Activated naive CD8-positive, alpha-beta T cell (primary cell): ENCODE results near the gene ANKS1A.
A peak's percentile ranks its signal among the peaks of the same experiment; 100 is the strongest.
"Not testable (repeated sequence)": the region's sequence is repeated elsewhere in the genome, so short reads cannot be mapped to it uniquely, and the experiment has no call there.

ENCODE experiments used
- H3K27ac Mint-ChIP-seq: one replicate; pipeline ENCODE4 v1.8.0; 2021; ENCODE audit warnings: mixed read lengths
- H3K27me3 Mint-ChIP-seq: one replicate; pipeline ENCODE4 v1.8.0; 2021; ENCODE audit warnings: mixed read lengths
- H3K36me3 Mint-ChIP-seq: one replicate; pipeline ENCODE4 v1.8.0; 2021; ENCODE audit warnings: mixed read lengths
- H3K4me1 Mint-ChIP-seq: one replicate; pipeline ENCODE4 v1.8.0; 2021; ENCODE audit warnings: low read depth, mixed read lengths
- H3K4me3 Mint-ChIP-seq: one replicate; pipeline ENCODE4 v1.8.0; 2021; ENCODE audit warnings: mild to moderate bottlenecking, mixed read lengths
- H3K9me3 Mint-ChIP-seq: one replicate; pipeline ENCODE4 v1.8.0; 2021; ENCODE audit warnings: low read depth, mixed read lengths

The ANKS1A gene

DNA sequence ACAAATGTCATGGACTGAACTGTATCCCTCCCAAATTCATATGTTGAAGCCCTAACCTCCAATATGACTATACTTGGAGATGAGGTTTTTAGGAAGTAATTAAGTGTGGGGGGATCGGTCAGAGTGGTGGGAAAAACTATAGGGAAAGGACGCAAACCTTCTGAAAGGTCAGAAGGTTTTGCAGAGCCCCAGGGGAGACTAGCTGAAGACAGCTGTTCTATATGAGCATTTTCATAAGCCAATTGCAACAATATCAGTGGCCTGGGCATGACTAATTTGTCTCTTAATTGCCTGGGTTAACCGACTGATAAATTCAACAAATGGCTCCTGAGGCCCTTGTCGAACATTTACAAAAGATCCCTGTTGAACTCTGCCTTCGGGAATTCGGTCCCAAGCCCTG is 217.0 kb downstream of the ANKS1A start:
- H3K9me3 Mint-ChIP-seq, H3K4me1 Mint-ChIP-seq: not testable (repeated sequence)

DNA sequence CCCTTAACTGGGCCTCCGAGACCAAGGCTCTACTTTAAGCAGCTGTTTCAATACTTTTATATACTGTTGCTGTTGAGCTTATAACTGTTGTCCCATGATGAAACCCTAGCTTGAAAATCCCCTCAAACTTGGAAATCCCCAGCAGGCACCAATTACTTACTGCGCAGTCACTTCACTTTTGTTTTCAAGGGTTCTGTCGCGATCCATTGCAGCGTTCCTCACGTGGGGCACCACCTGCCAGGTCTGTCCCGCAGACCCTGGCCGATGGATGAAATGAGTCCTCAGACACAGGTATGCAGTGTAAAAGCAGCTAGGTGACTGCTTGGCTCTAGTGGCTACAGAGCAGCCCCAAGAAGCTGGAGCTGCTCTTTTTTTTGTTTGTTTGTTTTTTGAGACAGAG is 218.2 kb downstream of the ANKS1A start:
- not testable (repeated sequence) for H3K27me3 Mint-ChIP-seq, H3K4me3 Mint-ChIP-seq, H3K9me3 Mint-ChIP-seq, H3K27ac Mint-ChIP-seq, H3K4me1 Mint-ChIP-seq, H3K36me3 Mint-ChIP-seq

More for the DNA sequence above, 217.0 kb downstream of the ANKS1A start:
- not testable (repeated sequence) for H3K4me3 Mint-ChIP-seq, H3K27ac Mint-ChIP-seq, H3K36me3 Mint-ChIP-seq, H3K27me3 Mint-ChIP-seq

DNA sequence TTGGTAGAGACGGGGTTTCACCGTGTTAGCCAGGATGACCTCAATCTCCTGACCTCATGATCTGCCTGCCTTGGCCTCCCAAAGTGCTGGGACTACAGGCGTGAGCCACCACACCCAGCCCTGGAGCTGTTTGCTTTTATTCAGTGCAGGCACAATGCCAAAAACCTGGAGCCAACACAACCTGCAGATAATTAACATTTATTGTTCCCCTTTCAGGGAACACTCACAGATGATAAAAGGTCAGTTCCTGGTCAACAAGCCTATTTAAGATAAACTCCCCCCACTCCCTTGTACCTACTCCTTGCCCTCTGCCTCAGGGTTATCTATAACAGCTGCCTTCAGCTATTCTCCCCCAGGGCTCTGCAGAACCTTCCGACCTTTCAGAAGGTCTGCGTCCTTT is 218.7 kb downstream of the ANKS1A start:
- H3K4me3 Mint-ChIP-seq, H3K36me3 Mint-ChIP-seq, H3K27me3 Mint-ChIP-seq, H3K27ac Mint-ChIP-seq, H3K4me1 Mint-ChIP-seq, H3K9me3 Mint-ChIP-seq: not testable (repeated sequence)

DNA sequence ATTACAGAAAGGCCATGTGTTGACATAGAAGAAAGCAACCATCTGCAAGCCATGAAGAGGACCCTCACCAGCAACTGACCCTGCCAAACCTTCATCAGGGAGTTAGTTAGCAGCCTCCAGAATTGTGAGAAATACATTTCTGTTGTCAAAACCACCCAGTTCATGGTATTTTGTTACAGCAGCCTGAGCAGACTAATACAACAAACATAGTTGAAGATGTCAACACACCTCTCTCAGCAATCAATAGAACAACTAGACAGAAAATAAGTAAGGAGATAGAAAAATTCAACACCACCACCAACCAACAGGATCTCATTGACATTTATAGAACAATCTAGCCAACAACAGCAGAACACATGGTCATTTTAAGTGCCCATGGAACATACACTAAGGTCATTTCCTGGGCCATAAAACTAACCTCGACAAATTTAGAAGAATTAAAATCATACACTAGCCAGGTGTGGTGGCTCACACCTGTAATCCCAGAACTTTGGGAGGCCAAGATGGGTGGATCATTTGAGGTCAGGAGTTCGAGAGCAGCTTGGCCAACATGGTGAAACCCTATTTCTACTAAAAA is 219.3 kb downstream of the ANKS1A start:
- no peak overlapping the region for H3K4me3 Mint-ChIP-seq
- H3K27ac Mint-ChIP-seq: no peak overlapping the region
- peaks cover 5% of the 10 kb centered on the region for H3K9me3 Mint-ChIP-seq
- H3K27me3 Mint-ChIP-seq: peaks cover 4% of the 10 kb centered on the region
- peaks cover 5% of the 10 kb centered on the region for H3K36me3 Mint-ChIP-seq
- H3K4me1 Mint-ChIP-seq: no peaks in the 10 kb centered on the region

DNA sequence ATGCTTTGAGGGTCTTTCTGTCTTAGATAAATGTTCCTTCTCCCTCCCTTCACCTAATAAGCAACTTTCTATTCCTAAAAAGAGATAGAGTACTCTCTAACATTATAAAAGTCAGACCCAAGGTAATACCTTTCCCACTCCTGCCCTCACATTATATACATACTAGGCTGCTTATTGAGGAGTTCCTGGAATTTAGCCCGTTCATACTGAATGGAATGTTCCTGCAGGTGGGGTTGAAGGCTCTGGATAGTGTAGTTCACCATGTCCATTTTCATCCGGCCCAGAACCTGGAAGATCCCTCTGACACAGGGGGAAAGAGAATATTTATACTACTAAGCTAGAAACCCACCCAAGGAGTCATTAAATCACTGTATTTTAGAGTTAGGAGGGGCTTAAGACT is 231.7 kb downstream of the ANKS1A start:
- no peak overlapping the region for H3K27ac Mint-ChIP-seq
- H3K27me3 Mint-ChIP-seq: peaks cover 3% of the 10 kb centered on the region
- H3K36me3 Mint-ChIP-seq: peaks cover 3% of the 10 kb centered on the region
- H3K4me1 Mint-ChIP-seq: no peaks in the 10 kb centered on the region
- no peak overlapping the region for H3K4me3 Mint-ChIP-seq
- H3K9me3 Mint-ChIP-seq: no peaks in the 10 kb centered on the region

DNA sequence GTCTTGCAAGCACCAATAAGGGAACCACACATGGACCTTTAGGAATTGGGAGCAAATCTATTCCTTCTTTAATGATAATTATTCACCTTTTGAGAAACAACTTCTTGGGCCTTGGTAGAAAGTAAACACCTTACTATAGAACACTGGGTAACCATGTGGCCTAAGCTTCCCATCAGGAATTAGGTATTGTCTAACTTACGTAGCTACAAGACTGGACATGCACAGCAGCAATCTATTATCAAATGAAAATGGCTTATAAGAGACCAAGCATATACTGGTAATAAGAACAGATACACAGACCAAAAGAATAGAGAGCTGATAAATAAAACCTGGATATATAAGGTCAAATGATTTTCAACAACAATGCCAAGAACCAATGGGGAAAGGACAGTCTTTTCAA is 235.3 kb downstream of the ANKS1A start:
- H3K27me3 Mint-ChIP-seq: peaks cover 3% of the 10 kb centered on the region
- H3K9me3 Mint-ChIP-seq: no peaks in the 10 kb centered on the region
- no peak overlapping the region for H3K27ac Mint-ChIP-seq
- no peak overlapping the region for H3K4me3 Mint-ChIP-seq
- H3K36me3 Mint-ChIP-seq: peaks cover 3% of the 10 kb centered on the region
- H3K4me1 Mint-ChIP-seq: no peaks in the 10 kb centered on the region

DNA sequence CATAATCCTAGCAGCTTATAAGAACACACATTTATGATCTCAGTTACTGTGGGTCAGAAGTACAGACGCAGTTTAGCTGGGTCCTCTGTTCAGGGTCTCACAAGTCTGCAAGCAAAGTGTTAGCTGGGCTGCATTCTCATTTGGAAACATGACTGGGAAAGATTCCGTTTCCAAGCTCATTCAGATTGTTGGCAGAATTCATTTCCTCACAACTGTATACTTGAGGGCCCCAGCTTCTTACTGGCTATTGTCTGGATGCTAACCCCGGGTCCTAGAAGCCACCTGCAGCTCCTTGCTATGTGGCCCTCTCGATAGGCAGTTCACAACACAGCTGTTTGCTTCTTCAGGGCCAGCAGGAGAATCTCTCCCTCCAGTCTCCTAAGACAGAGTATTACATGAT is 239.0 kb downstream of the ANKS1A start:
- Mint-ChIP-seq H3K4me1 (no peaks in the 10 kb centered on the region), H3K27ac (no peak overlapping the region), H3K4me3 (no peak overlapping the region)

DNA sequence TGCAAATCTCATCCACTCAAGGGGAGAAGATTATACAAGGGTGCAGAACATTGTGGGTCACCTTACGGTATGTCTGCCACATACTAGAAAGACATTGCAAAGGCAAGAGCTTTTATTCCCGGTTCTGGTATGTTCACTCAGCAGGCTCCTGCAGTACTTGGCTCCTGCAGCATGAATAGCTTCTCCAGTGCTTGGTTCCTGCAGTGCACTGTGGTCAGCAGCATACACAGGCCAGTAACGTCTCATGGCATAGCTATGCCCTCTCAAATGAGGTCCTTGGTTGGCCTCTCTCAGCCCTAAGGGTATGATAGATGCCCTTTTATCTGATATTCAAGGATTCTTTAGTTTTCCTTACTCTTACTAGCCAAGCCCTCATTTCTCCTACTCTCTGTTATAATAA is 239.4 kb downstream of the ANKS1A start:
- Mint-ChIP-seq H3K9me3 (no peaks in the 10 kb centered on the region), H3K4me1 (no peaks in the 10 kb centered on the region), H3K27ac (no peak overlapping the region), H3K27me3 (peaks cover 6% of the 10 kb centered on the region), H3K4me3 (no peak overlapping the region), H3K36me3 (no peaks in the 10 kb centered on the region)

More for the DNA sequence above, 239.0 kb downstream of the ANKS1A start:
- Mint-ChIP-seq H3K9me3 (no peaks in the 10 kb centered on the region), H3K27me3 (peaks cover 6% of the 10 kb centered on the region), H3K36me3 (no peaks in the 10 kb centered on the region)

DNA sequence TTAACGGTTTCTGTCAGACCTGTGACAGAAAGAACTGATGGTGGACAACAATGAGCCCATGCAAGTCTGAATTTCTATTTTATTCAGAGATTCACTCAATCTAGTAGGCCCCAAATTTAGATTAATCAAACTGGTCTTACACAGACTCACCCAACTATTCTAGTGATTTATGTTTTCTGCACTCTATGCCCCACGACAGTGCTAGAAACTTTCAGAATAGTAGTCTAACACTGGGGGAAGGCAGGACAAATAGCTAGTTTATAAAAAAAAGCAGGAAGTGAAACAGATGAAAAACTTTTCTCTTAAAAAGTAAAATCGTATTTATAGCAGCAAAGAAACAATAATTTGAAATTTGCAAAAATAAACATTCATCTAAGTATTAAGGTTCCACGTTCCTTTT is 247.1 kb downstream of the ANKS1A start:
- no peaks in the 10 kb centered on the region for H3K9me3 Mint-ChIP-seq
- H3K27ac Mint-ChIP-seq: no peak overlapping the region
- H3K36me3 Mint-ChIP-seq: no peaks in the 10 kb centered on the region
- H3K4me1 Mint-ChIP-seq: peaks cover 9% of the 10 kb centered on the region
- no peak overlapping the region for H3K4me3 Mint-ChIP-seq
- H3K27me3 Mint-ChIP-seq: peaks cover 9% of the 10 kb centered on the region

DNA sequence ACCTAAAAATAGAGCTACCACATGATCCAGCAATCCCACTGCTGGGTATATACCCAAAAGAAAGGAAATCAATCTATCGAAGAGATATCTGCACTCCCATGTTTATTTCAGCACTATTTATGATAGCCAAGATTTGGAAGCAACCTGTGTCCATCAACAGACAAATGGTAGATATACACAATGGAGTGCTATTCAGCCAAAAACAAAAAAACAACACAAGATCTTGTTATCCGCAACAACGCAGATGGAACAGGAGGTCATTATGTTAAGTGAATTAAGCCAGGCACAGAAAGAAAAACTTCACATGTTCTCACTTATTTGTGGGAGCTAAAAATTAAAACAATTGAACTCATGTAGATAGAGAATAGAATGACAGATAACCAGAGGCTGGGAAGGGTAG is 249.1 kb downstream of the ANKS1A start:
- not testable (repeated sequence) for H3K4me3 Mint-ChIP-seq, H3K9me3 Mint-ChIP-seq, H3K27me3 Mint-ChIP-seq, H3K27ac Mint-ChIP-seq, H3K36me3 Mint-ChIP-seq
- peaks cover 12% of the 10 kb centered on the region for H3K4me1 Mint-ChIP-seq

DNA sequence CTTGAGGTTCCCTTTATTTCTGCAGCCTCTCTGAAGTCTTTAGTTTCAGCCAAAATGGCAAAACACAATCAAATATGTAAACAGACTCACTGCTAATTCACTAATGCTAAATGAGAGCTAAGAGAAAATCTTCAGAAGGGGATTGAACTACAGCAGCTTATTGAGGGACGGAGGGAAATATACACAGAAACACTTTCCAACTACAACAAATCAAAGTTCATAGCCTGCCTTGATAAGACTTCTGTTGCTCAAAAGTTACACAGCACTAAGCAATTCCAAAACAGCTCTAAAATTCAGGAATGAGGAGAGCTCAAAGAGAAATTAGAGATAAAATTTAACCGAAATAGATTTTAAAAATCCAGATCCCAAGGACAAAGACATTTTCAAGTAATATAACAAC is 250.4 kb downstream of the ANKS1A start:
- Mint-ChIP-seq H3K27ac (no peak overlapping the region), H3K9me3 (no peaks in the 10 kb centered on the region), H3K4me1 (peaks cover 12% of the 10 kb centered on the region), H3K27me3 (peaks cover 10% of the 10 kb centered on the region), H3K4me3 (no peak overlapping the region), H3K36me3 (no peaks in the 10 kb centered on the region)

DNA sequence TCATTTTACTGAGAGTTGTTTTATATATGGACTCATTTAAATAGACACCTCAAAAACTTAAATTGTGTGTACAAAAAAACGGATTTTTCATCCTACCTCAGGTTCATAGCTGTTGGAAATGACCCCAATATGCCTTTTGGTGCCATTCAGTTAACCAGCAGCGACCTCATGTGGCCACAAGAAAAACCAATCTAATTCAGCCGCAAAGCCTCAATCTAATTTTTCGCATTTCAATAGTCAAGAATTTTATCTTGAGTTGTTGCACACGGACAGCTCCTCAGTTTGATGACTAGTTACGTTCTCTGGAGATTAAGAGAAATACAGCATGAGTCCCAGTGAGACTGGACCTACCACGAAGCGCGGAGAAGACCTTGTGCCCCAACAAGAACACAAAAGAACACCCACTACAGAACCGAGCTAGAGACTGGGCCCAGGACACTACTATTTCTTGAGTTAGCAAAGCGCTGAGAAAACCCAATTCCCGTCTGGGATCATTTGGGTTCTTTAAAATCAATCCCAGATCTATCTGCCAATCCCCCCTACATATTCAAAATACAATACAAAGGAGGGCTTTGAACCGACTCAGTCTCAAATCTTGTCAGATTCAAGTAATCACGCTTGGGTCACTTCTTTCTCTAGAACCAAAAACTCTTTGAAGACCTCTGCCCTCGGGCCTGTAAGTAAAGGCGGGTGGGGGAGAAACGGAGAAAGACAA is 251.0 kb downstream of the ANKS1A start:
- H3K36me3 Mint-ChIP-seq: no peaks in the 10 kb centered on the region
- H3K27me3 Mint-ChIP-seq: peaks cover 10% of the 10 kb centered on the region
- H3K4me1 Mint-ChIP-seq: peaks cover 12% of the 10 kb centered on the region
- no peak overlapping the region for H3K27ac Mint-ChIP-seq
- H3K9me3 Mint-ChIP-seq: no peaks in the 10 kb centered on the region
- H3K4me3 Mint-ChIP-seq: peak overlapping the region; percentile 41

DNA sequence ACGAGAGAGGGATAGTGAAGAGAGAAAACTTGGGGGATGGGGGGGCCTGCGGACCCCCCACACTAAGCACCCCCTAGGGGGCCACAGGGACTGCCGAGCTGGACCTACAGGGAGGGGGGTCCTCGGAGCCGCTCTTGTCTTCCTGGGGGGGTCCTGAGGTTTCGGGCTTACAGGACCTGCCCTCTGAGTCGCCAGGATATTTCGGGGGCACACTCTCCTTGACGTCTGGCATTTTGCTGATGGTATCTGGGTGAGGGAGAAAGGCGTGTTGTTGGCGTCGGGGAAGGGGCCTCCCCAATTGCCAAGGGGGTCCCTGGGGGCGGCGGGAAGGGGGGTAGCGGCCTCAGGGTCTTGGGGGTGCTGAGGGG is 251.6 kb downstream of the ANKS1A start:
- Mint-ChIP-seq H3K27me3 (peaks cover 10% of the 10 kb centered on the region), H3K4me3 (peak overlapping the region; percentile 41), H3K9me3 (no peaks in the 10 kb centered on the region), H3K4me1 (peaks cover 12% of the 10 kb centered on the region), H3K36me3 (no peaks in the 10 kb centered on the region), H3K27ac (no peak overlapping the region)
